D341Med (cell line): ENCODE measurements around the gene EMID1.

ENCODE experiments used
- DNase-seq: peaks from one replicate; pipeline ENCODE4 v3.0.0; 2012; ENCODE audit warnings: low spot score

EMID1 gene

GRCh38 chr22:29205594-29206371 is at the start of gene EMID1:
TSS of gene EMID1 (plus strand) at chr22:29205896. CDS start at chr22:29206039, 143 bp downstream.
- peak; percentile 87 for DNase-seq

DNA sequence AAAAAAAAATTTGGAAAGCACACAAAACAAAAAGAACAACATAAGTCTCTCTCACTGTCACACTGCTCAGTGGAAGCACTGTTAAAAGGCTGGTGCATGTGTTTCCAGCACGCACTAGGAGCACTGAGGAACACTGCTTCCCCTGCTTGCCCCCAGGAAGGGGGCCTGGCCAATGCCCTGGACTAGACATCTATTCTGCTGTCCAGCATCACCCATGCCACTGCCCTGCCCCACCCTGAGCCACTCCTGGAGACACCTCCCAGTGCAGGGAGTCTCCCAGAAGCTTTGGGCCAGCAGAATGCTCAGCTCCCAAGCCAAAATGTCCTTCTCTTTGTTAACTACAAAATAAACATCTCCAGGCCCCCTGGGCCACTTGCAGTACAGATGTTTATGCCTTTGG is 49.7 kb upstream of the EMID1 start:
- no peak for DNase-seq

GRCh38 chr22:29156507-29156906 is 49.2 kb upstream of the EMID1 start:
- DNase-seq: no peak

- no peak for DNase-seq
These were observed 47.7 kb upstream of the EMID1 start for GRCh38 chr22:29157759-29158535.

DNA sequence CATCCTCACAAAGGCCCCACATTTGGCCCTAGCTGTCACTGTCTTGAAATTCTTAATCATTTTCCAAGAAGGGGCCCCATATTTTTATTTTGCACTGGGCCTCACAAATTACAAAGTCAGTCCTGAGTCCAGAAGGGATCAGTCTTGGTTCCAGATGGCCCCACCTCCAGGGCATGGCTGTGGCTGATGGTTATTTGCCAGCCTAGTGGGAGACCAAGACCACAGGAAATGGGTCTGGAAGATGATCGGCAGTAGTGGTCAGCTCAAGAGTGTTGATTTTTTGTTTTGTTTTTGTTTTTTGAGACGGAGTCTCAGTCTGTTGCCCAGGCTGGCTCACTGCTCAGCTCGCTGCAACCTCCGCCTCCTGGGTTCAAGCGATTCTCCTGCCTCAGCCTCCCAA is 47.1 kb upstream of the EMID1 start:
- no peak for DNase-seq

GRCh38 chr22:29163808-29164207 is 41.9 kb upstream of the EMID1 start:
- DNase-seq: no peak

DNA sequence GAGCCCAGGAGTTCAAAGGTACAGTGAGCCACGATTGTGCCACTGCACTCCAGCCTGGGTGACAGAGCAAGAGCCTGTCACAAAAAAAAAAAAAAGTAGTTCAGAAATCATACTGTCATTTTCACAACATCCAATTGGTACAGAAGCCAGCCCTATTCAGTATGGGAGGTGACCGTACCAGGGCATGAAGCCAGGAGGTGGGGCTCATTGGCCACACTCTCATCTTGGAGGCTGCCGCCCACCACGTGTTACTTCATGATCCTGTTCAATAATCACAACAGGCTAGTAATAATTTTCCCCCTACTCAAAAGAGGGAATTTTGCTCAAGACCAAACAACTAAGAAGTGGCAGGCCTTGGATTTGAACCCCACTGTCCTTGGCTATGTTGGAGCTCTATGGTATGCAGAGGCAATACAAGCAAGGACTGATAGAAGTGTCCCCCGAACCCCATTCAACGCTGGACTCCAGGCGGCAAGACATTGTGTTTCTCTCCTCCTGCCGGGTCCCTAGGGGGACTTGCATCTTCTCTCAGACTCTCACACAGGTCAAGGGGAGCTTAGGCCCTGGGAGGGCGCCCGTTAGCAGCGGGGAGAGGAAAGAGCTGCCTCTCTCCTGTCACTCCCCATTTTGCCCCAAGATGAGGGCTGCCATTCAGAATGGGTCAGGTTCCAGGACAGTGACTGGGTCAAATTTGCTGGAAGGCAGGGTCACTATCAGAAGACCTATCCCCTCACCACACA is 40.2 kb upstream of the EMID1 start:
- peak; percentile 15 for DNase-seq

DNA sequence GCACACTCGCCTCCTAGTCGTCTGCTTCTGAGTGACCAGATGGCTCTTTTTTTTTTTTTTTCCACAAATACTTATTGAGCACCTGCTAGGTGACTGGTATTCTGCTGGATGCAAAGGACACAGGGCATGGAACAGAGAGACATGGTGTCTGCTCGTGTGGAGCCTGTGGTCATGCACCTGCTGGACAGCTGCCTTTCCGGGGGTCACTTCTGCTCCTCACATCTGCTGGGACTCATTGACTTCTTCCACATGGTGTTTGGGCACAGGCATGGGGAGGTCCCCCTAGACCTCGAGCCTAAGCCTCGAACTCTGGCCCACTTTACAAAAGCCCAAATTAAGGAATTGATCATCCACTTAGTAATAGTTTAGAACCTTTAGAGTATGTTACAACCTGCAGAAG is 39.5 kb upstream of the EMID1 start:
- peak; percentile 15 for DNase-seq

DNA sequence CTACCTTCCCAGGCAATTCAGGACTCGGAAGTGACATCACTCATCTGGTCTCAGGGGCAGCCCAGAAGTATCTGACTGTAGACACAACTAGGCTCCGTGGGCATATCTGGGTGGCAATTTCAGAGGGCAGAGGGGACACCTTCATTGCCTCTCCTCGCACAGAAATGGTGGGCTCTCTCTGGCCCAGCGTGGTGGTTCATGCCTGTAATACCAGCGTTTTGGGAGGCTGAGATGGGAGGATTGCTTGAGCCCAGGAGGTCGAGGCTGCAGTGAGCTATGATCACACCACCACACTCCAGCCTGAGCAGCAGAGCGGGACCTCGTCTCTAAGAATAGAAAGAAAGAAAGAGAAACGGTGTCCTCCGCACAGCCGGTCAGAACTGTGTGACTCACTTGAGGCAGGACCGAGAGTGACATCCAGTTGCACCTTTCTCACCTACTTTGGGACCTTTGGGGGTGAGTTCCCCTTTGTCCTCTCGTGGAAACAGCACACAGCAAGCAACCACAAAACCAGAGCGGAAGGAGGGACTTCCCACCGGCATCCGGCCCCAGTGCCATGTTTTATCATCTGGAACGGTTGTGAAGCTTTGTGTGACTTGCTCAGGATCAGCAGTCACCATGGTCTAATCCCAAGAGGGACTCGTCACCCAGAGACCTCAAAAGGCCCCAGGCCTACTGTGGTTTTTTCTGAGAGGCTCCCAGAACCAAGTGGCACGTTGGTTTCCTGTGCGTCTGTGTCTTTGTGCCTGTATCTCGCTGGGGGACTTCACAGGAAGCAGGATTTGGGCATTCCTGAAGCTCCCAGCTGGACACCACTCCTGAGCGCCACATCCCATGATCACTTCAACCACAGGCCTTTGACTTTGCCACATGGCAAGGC is 38.4 kb upstream of the EMID1 start:
- peak; percentile 11 for DNase-seq

GRCh38 chr22:29171721-29172120 is 34.0 kb upstream of the EMID1 start:
- DNase-seq: peak; percentile 25

DNA sequence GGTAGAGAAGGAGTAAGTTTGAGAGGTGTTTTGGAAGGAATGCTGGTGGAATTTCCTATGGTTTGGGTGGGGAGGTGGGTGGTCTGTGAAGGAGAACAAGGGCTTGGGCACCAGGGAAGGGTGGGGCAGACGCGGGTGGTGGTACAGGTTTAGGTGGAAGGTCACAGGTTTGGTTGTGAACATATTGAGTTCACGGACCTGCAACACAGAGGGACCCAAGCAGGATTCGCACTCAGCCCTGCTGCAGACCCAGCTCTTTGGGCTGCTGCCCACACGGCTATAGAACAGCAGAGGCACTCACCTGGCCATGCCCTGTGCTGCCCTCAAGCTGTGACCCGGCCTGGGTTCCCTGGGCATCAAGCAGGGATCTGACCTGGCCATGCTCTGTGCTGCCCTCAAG is 33.5 kb upstream of the EMID1 start:
- peak; percentile 27 for DNase-seq

- DNase-seq: no peak
These were observed 30.3 kb upstream of the EMID1 start for GRCh38 chr22:29175312-29175835.

DNA sequence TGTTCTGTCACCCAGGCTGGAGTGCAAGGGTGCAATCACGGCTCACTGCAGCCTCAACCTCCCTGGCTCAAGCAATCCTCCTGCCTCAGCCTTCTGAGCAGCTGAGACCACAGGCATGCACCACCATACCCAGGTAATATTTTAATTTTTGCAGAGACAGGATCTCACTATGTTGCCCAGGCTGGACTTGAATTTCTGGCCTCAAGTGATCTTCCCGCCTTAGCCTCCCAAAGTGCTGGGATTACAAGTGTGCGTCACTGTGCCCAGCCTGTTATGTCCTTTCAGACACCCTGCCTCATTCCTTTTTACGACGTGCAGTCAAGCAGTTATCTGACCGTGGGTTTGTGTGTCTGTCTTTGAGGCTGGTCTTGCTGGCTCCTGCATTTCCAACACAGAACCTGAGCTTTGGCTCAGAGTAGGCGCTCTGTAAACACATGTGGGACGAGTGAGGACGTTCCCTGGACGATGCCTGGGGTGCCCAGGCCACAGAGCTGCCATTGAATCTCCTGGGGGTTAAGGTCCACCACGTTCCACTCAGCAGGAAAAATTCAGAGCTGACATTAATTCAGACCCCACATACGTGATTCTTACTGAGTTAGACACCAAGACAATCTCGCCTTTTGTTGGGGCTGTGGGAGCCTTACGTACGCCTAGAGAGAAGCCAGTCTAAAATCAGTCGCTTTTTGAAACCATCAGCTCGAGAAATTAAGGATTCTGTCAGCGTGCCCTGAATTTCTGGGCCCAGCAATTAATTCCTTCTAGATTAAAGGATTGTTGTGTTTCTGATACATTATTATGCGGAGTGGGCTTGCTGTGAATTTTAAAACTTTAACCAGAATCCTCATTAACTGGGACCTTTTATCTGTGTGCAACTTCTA is 21.5 kb upstream of the EMID1 start:
- DNase-seq: no peak

- DNase-seq: peak; percentile 15
These were observed 20.7 kb upstream of the EMID1 start for GRCh38 chr22:29184849-29185490.

DNA sequence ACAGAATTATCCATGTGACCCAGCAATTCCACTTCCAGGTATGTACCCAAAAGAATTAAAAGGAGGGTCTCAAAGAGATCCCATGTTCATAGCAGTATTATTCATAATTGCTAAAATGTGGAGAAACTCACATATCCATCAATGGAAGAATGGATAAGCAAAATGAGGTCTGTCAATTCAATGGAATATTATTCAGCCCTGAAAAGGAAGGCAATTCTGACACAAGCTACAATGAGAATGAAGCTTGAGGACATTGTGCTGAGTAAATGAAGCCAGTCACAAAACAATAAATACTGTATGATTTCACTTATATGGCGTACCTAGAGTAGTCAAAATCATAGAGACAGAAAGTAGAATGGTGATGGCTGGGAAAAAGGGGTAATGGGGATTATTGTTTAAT is 19.4 kb upstream of the EMID1 start:
- DNase-seq: no peak

- DNase-seq: peak; percentile 30
These were observed 17.9 kb upstream of the EMID1 start for GRCh38 chr22:29187831-29188230.

DNA sequence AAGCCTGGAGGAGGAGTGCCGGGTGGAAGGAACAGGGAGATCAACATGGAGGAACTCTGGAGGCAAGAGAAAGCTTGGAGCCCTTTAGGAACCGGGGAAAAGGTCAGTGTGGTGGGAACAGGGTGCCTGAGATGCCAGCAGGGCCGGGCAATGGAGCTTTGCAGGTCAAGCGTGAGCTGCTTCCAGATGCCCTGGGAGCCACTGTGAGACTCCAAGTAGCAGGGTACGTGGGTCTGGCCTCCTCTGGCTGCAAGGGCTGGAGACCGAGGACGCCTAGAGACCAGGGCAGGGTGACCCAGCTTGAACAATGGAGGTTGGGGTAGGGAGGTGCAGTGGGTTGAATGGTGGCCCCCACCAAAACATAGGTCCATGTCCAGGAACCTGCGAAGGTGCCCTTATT is 15.6 kb upstream of the EMID1 start:
- DNase-seq: peak; percentile 18

DNA sequence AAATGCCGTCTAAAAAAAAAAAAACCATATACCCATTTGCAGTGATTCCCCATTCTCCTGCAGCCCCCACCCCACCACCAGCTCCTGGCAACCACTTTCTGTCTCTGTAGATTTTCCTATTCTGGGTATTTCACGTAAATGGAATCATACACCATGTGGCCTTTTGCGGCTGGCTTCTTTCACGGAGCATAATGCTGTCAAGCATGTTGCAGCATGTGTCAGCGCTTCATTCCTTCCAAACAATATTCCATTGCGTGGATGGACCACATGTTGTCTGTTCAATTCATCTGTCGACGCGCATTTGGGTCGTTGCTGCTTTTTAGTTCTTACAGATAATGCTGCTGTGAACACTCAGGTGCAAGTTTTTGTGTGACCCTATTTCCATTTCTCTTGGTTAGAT is 14.8 kb upstream of the EMID1 start:
- DNase-seq: no peak

DNA sequence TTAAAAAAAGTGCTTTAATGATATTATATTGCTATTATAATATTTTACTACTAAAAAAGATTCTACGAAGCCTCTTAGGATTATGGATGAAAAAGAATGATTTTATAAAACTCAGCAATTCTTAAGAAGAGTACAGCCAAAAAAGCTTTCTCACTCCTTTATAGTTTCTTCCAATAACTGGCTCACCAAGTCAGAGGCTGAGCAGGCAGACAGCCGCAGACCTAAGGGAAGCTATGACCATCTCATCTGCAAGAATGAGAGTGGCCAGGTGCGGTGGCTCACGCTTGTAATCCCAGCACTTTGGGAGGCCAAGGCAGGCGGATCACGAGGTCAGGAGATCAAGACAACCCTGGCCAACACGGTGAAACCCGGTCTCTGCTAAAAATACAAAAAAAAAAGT is 12.7 kb upstream of the EMID1 start:
- DNase-seq: no peak

GRCh38 chr22:29194184-29194583 is 11.5 kb upstream of the EMID1 start:
- DNase-seq: peak; percentile 36
